ENCODE results near the gene LIPF.
"Not testable (repeated sequence)": the region's sequence is repeated elsewhere in the genome, so short reads cannot be mapped to it uniquely, and the experiment has no call there.

Gene LIPF

GRCh38 chr10:88664142-88664541, at the start of gene LIPF:
TSS of gene LIPF (plus strand) at chr10:88664442. CDS start at chr10:88667298, 2,856 bp downstream.
- DNase-seq (ENCODE audit: low spot score): no peak

- DNase-seq (ENCODE audit: low spot score): no peak
These were observed 47.8 kb upstream of the LIPF start for GRCh38 chr10:88616250-88616977.

- no peak for DNase-seq (ENCODE audit: low spot score)
These were observed 46.4 kb upstream of the LIPF start for GRCh38 chr10:88617772-88618300.

- DNase-seq (ENCODE audit: low spot score): no peak
These were observed 45.7 kb upstream of the LIPF start for GRCh38 chr10:88618496-88618895.

GRCh38 chr10:88620441-88620840, 43.8 kb upstream of the LIPF start:
- DNase-seq (ENCODE audit: low spot score): no peak

GRCh38 chr10:88623835-88624234, 40.4 kb upstream of the LIPF start:
- no peak for DNase-seq (ENCODE audit: low spot score)

- no peak for DNase-seq (ENCODE audit: low spot score)
These were observed 39.4 kb upstream of the LIPF start for GRCh38 chr10:88624840-88625239.

- DNase-seq (ENCODE audit: low spot score): no peak
These were observed 24.1 kb upstream of the LIPF start for GRCh38 chr10:88640186-88640585.

GRCh38 chr10:88642209-88642608, 22.0 kb upstream of the LIPF start:
- DNase-seq (ENCODE audit: low spot score): no peak

GRCh38 chr10:88642963-88643362, 21.3 kb upstream of the LIPF start:
- no peak for DNase-seq (ENCODE audit: low spot score)

- DNase-seq (ENCODE audit: low spot score): no peak
These were observed 17.1 kb upstream of the LIPF start for GRCh38 chr10:88647061-88647615.

- no peak for DNase-seq (ENCODE audit: low spot score)
These were observed 13.1 kb upstream of the LIPF start for GRCh38 chr10:88651101-88651551.

- no peak for DNase-seq (ENCODE audit: low spot score)
These were observed 11.6 kb upstream of the LIPF start for GRCh38 chr10:88652616-88653015.

- no peak for DNase-seq (ENCODE audit: low spot score)
These were observed 6.3 kb upstream of the LIPF start for GRCh38 chr10:88657901-88658300.

GRCh38 chr10:88659725-88660597, 4.3 kb upstream of the LIPF start:
- DNase-seq (ENCODE audit: low spot score): no peak

GRCh38 chr10:88660598-88660884, 3.7 kb upstream of the LIPF start:
- no peak for DNase-seq (ENCODE audit: low spot score)

GRCh38 chr10:88661018-88661417, 3.2 kb upstream of the LIPF start:
- DNase-seq (ENCODE audit: low spot score): no peak

GRCh38 chr10:88661577-88661976, 2.7 kb upstream of the LIPF start:
- no peak for DNase-seq (ENCODE audit: low spot score)

- DNase-seq (ENCODE audit: low spot score): not testable (repeated sequence)
These were observed 1.1 kb upstream of the LIPF start for GRCh38 chr10:88663153-88663552.

- DNase-seq (ENCODE audit: low spot score): no peak
These were observed 4.2 kb downstream of the LIPF start for GRCh38 chr10:88668465-88668864.

GRCh38 chr10:88670497-88670896, 6.3 kb downstream of the LIPF start:
- DNase-seq (ENCODE audit: low spot score): no peak

- DNase-seq (ENCODE audit: low spot score): no peak
These were observed 7.8 kb downstream of the LIPF start for GRCh38 chr10:88672041-88672440.

Data from CD4-positive, alpha-beta T cell treated with Interleukin-2 at 100 ng/mL for 4 hours (primary cell).